ENCODE measurements around the gene C11orf91.

- TF ChIP-seq CTCF (IDR thresholded peaks at IDR 0.05), result no peak
- no peak for TF ChIP-seq EP300 (IDR thresholded peaks at IDR 0.05)
Measured at GRCh38 chr11:33697997-33698396, 2.6 kb downstream of the C11orf91 start.
